WI38 (cell line): Measurements from ENCODE around the gene PRDM11.
"Not testable (repeated sequence)": the region's sequence is repeated elsewhere in the genome, so short reads cannot be mapped to it uniquely, and the experiment has no call there.

Experiments
- H3K4me3 ChIP-seq: 2 replicates; pipeline ENCODE4 v1.5.1; 2011; ENCODE audit warnings: low read depth, mild to moderate bottlenecking, control low read depth, low read length
- CTCF ChIP-seq: IDR thresholded peaks from 2 replicates; pipeline ENCODE4 v1.5.1; 2012; ENCODE audit warnings: low read depth, mild to moderate bottlenecking, control low read depth, low read length

The PRDM11 gene

GRCh38 chr11:45248501-45249011, 102.1 kb downstream of the PRDM11 start:
- no peak overlapping the region for H3K4me3 ChIP-seq
- no peak for TF ChIP-seq CTCF

- not testable (repeated sequence) for H3K4me3 ChIP-seq
Observed at GRCh38 chr11:45249372-45249771, 102.9 kb downstream of the PRDM11 start.

GRCh38 chr11:45250035-45250718, 103.7 kb downstream of the PRDM11 start:
- TF ChIP-seq CTCF: no peak
- H3K4me3 ChIP-seq: no peak overlapping the region

- H3K4me3 ChIP-seq: no peak overlapping the region
- TF ChIP-seq CTCF: peak; percentile 24; the same call in 1 of the 2 replicates
Observed at GRCh38 chr11:45252134-45252856, 105.9 kb downstream of the PRDM11 start.

GRCh38 chr11:45252877-45253276, 106.4 kb downstream of the PRDM11 start:
- no peak for TF ChIP-seq CTCF
- no peak overlapping the region for H3K4me3 ChIP-seq

- no peak for TF ChIP-seq CTCF
- no peak overlapping the region for H3K4me3 ChIP-seq
Observed at GRCh38 chr11:45253640-45254039, 107.2 kb downstream of the PRDM11 start.

GRCh38 chr11:45254070-45254469, 107.6 kb downstream of the PRDM11 start:
- TF ChIP-seq CTCF: no peak
- H3K4me3 ChIP-seq: no peak overlapping the region
